ENCODE data around the gene PRKCA. TPM values are rescaled to one million over a fixed set of nuclear protein-coding genes. Genes with fewer than 3 reads are reported as not detected.

Gene PRKCA
- total and polyA plus RNA-seq, 10 of the 15 experiments (the other 5 are each of a cell fraction or from before 2014, with no cell fraction given): 0.11 to 14.6 (median 0.72) TPM

GRCh38 chr17:66270106-66270505, 32.3 kb upstream of the PRKCA start:
- H3K36me3 ChIP-seq (ENCODE audit: control insufficient read depth in 2 of 2, insufficient read depth in 2 of 2, low read length in 1 of 2): no peaks in the 10 kb centered on the region
- H4K20me1 ChIP-seq (ENCODE audit: control insufficient read depth, insufficient read depth): no peaks in the 10 kb centered on the region
- no peaks in the 10 kb centered on the region for H3K4me1 ChIP-seq (ENCODE audit: control insufficient read depth, insufficient read depth, low read length)
- no peak overlapping the region for H3K9ac ChIP-seq (ENCODE audit: control insufficient read depth, insufficient read depth, low read length)
- FAIRE-seq (no peak), DNase-seq (ENCODE audit: low read depth, low spot score) (no peak), ATAC-seq (no peak)
- H3K4me3 ChIP-seq: no peak overlapping the region
- TF ChIP-seq RCOR1 (conservative IDR thresholded peaks at IDR 0.05; ENCODE audit: low read depth, low read length) (no peak), SMAD5 (IDR thresholded peaks at IDR 0.05; ENCODE audit: low read depth) (no peak), TCF12 (IDR thresholded peaks at IDR 0.05; ENCODE audit: low read depth, low read length) (no peak), CREM (IDR thresholded peaks at IDR 0.05; ENCODE audit: low read depth) (no peak), KLF5 (IDR thresholded peaks at IDR 0.05; ENCODE audit: partially characterized antibody) (peak; percentile 85), USF2 (IDR thresholded peaks at IDR 0.05; ENCODE audit: borderline replicate concordance, low read depth, low read length) (no peak), IRF4 (IDR thresholded peaks at IDR 0.05; ENCODE audit: low read depth, low read length) (no peak), ZNF24 (IDR thresholded peaks at IDR 0.05) (peak; percentile 82), POLR2A (IDR thresholded peaks at IDR 0.05; ENCODE audit: low read depth, low read length) (no peak), EED (IDR thresholded peaks at IDR 0.05; ENCODE audit: low read depth) (no peak)
- BruUV-seq (replicated peaks): no TSS peak
- ChIA-PET SMC1A (ENCODE audit: uncharacterized antibody, unreplicated experiment) (no interaction called here), POLR2A (no interaction called here), CTCF (no interaction called here), RAD21 (ENCODE audit: unreplicated experiment) (no interaction called here)
- 0% methylated on average over 2 of the region's 2 CpGs for WGBS (ENCODE audit: insufficient coverage, insufficient replicate concordance, low lambda C conversion rate, missing lambda C conversion rate)
- no peak overlapping the region for H2AFZ ChIP-seq (ENCODE audit: control insufficient read depth, low read depth, low read length)
- H3K27me3 ChIP-seq (replicated peaks in 1 of 2; ENCODE audit: control insufficient read depth in 2 of 2, insufficient read depth in 2 of 2, low read length in 1 of 2): no peaks in the 10 kb centered on the region; a peak in 1 of 4 replicates
- intact Hi-C loops (cut with micrococcal nuclease; ENCODE audit: unreplicated experiment): no loop called here
- in situ Hi-C loops (cut with MboI): no loop called here
- no peaks in the 10 kb centered on the region for H3K9me3 ChIP-seq (replicated peaks; ENCODE audit: control insufficient read depth, insufficient read depth, low read length)
- no peak overlapping the region for H3K4me2 ChIP-seq (ENCODE audit: control insufficient read depth, insufficient read depth)
- H3K27ac ChIP-seq (ENCODE audit: control insufficient read depth, insufficient read depth): no peak overlapping the region
- no peaks in the 10 kb centered on the region for H3K79me2 ChIP-seq (ENCODE audit: control insufficient read depth, insufficient read depth, low read length)

- ATAC-seq: no peak
- no peak for TF ChIP-seq ELK1 (IDR thresholded peaks at IDR 0.05; ENCODE audit: low read depth, low read length)
- no peak for TF ChIP-seq GATAD2B (conservative IDR thresholded peaks at IDR 0.05; ENCODE audit: low read depth)
- TF ChIP-seq YY1 (IDR thresholded peaks at IDR 0.05; ENCODE audit: low read depth, low read length): no peak
- no peak for TF ChIP-seq NR2F1 (conservative IDR thresholded peaks at IDR 0.05)
- TF ChIP-seq SREBF1 (IDR thresholded peaks at IDR 0.05; ENCODE audit: low read length): no peak
- no peak for TF ChIP-seq RELA (IDR thresholded peaks at IDR 0.05; ENCODE audit: borderline replicate concordance, partially characterized antibody)
- no peak for TF ChIP-seq CBX3 (IDR thresholded peaks at IDR 0.05; ENCODE audit: borderline replicate concordance, low read depth)
- TF ChIP-seq USF1 (IDR thresholded peaks at IDR 0.05; ENCODE audit: borderline replicate concordance, extremely low read length, insufficient read depth, low read depth, low read length): no peak
- no peak for TF ChIP-seq ZNF207 (IDR thresholded peaks at IDR 0.05; ENCODE audit: borderline replicate concordance)
- no peak for TF ChIP-seq WRNIP1 (IDR thresholded peaks at IDR 0.05; ENCODE audit: borderline replicate concordance, low read depth, low read length)
These were observed 30.9 kb upstream of the PRKCA start for GRCh38 chr17:66271512-66271911.

More at GRCh38 chr17:66271512-66271911, 30.9 kb upstream of the PRKCA start:
- Histone ChIP-seq H3K27me3 (replicated peaks in 1 of 2; ENCODE audit: control insufficient read depth in 2 of 2, insufficient read depth in 2 of 2, low read length in 1 of 2) (no peaks in the 10 kb centered on the region; a peak in 1 of 4 replicates), H3K27ac (ENCODE audit: control insufficient read depth, insufficient read depth) (no peak overlapping the region), H3K79me2 (ENCODE audit: control insufficient read depth, insufficient read depth, low read length) (no peaks in the 10 kb centered on the region), H3K36me3 (ENCODE audit: control insufficient read depth in 2 of 2, insufficient read depth in 2 of 2, low read length in 1 of 2) (no peaks in the 10 kb centered on the region), H3K4me2 (ENCODE audit: control insufficient read depth, insufficient read depth) (no peak overlapping the region), H3K4me3 (no peak overlapping the region), H2AFZ (ENCODE audit: control insufficient read depth, low read depth, low read length) (no peak overlapping the region), H3K9ac (ENCODE audit: control insufficient read depth, insufficient read depth, low read length) (no peak overlapping the region), H3K4me1 (ENCODE audit: control insufficient read depth, insufficient read depth, low read length) (no peaks in the 10 kb centered on the region), H4K20me1 (ENCODE audit: control insufficient read depth, insufficient read depth) (no peaks in the 10 kb centered on the region), H3K9me3 (replicated peaks; ENCODE audit: control insufficient read depth, insufficient read depth, low read length) (no peaks in the 10 kb centered on the region)
- 43% methylated on average over 3 of the region's 3 CpGs for WGBS (ENCODE audit: insufficient coverage, insufficient replicate concordance, low lambda C conversion rate, missing lambda C conversion rate)
- FAIRE-seq (no peak), DNase-seq (ENCODE audit: low read depth, low spot score) (no peak)
- ChIA-PET RAD21 (ENCODE audit: unreplicated experiment) (no interaction called here), POLR2A (no interaction called here), CTCF (no interaction called here), SMC1A (ENCODE audit: uncharacterized antibody, unreplicated experiment) (no interaction called here)
- in situ Hi-C loops (cut with MboI) (no loop called here), intact Hi-C loops (cut with micrococcal nuclease; ENCODE audit: unreplicated experiment) (no loop called here)
- BruUV-seq (replicated peaks): no TSS peak

Measured in GM12878 (cell line).